ENCODE measurements around the gene CCNJL. TPM values are rescaled to one million over a fixed set of nuclear protein-coding genes. Genes with fewer than 3 reads are reported as not detected.

Gene CCNJL
- total and polyA plus RNA-seq, 2 of the 8 experiments (the other 6 are each of a cell fraction or from before 2014, with no cell fraction given) = 34.6 to 44.7 TPM

DNA sequence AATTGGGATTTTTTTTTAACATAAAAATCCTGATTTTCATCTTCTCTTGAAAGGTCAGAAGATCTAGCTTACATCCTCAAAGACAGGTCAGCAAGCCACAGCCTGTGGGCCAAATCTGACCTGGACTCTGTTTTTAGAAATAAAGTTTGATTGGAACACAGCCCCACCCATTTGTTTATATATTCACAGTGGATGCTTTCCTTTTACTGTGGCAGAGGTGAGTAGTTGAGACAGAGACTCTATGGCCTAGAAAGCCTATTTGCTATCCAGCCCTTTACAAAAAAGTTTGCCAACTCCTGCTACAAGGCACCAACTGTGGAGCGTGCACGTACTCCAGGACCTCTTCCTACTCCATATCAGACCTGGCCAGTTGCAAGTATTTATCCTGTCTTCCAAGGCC, 13.4 kb upstream of the CCNJL start (continued):
- TF ChIP-seq, protein P1, sequence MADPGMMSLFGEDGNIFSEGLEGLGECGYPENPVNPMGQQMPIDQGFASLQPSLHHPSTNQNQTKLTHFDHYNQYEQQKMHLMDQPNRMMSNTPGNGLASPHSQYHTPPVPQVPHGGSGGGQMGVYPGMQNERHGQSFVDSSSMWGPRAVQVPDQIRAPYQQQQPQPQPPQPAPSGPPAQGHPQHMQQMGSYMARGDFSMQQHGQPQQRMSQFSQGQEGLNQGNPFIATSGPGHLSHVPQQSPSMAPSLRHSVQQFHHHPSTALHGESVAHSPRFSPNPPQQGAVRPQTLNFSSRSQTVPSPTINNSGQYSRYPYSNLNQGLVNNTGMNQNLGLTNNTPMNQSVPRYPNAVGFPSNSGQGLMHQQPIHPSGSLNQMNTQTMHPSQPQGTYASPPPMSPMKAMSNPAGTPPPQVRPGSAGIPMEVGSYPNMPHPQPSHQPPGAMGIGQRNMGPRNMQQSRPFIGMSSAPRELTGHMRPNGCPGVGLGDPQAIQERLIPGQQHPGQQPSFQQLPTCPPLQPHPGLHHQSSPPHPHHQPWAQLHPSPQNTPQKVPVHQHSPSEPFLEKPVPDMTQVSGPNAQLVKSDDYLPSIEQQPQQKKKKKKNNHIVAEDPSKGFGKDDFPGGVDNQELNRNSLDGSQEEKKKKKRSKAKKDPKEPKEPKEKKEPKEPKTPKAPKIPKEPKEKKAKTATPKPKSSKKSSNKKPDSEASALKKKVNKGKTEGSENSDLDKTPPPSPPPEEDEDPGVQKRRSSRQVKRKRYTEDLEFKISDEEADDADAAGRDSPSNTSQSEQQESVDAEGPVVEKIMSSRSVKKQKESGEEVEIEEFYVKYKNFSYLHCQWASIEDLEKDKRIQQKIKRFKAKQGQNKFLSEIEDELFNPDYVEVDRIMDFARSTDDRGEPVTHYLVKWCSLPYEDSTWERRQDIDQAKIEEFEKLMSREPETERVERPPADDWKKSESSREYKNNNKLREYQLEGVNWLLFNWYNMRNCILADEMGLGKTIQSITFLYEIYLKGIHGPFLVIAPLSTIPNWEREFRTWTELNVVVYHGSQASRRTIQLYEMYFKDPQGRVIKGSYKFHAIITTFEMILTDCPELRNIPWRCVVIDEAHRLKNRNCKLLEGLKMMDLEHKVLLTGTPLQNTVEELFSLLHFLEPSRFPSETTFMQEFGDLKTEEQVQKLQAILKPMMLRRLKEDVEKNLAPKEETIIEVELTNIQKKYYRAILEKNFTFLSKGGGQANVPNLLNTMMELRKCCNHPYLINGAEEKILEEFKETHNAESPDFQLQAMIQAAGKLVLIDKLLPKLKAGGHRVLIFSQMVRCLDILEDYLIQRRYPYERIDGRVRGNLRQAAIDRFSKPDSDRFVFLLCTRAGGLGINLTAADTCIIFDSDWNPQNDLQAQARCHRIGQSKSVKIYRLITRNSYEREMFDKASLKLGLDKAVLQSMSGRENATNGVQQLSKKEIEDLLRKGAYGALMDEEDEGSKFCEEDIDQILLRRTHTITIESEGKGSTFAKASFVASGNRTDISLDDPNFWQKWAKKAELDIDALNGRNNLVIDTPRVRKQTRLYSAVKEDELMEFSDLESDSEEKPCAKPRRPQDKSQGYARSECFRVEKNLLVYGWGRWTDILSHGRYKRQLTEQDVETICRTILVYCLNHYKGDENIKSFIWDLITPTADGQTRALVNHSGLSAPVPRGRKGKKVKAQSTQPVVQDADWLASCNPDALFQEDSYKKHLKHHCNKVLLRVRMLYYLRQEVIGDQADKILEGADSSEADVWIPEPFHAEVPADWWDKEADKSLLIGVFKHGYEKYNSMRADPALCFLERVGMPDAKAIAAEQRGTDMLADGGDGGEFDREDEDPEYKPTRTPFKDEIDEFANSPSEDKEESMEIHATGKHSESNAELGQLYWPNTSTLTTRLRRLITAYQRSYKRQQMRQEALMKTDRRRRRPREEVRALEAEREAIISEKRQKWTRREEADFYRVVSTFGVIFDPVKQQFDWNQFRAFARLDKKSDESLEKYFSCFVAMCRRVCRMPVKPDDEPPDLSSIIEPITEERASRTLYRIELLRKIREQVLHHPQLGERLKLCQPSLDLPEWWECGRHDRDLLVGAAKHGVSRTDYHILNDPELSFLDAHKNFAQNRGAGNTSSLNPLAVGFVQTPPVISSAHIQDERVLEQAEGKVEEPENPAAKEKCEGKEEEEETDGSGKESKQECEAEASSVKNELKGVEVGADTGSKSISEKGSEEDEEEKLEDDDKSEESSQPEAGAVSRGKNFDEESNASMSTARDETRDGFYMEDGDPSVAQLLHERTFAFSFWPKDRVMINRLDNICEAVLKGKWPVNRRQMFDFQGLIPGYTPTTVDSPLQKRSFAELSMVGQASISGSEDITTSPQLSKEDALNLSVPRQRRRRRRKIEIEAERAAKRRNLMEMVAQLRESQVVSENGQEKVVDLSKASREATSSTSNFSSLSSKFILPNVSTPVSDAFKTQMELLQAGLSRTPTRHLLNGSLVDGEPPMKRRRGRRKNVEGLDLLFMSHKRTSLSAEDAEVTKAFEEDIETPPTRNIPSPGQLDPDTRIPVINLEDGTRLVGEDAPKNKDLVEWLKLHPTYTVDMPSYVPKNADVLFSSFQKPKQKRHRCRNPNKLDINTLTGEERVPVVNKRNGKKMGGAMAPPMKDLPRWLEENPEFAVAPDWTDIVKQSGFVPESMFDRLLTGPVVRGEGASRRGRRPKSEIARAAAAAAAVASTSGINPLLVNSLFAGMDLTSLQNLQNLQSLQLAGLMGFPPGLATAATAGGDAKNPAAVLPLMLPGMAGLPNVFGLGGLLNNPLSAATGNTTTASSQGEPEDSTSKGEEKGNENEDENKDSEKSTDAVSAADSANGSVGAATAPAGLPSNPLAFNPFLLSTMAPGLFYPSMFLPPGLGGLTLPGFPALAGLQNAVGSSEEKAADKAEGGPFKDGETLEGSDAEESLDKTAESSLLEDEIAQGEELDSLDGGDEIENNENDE (IDR thresholded peaks at IDR 0.05; ENCODE audit: insufficient replicate concordance, low read length) = no peak
- TF ChIP-seq FOSL1 (IDR thresholded peaks at IDR 0.05; ENCODE audit: insufficient read depth, low read depth, low read length) = no peak
- no peak for TF ChIP-seq RFX5 (IDR thresholded peaks at IDR 0.05; ENCODE audit: borderline replicate concordance, low read depth, low read length)
- TF ChIP-seq CEBPB (IDR thresholded peaks at IDR 0.05; ENCODE audit: low read depth, low read length) = no peak
- no peak for TF ChIP-seq RNF2 (IDR thresholded peaks at IDR 0.05; ENCODE audit: borderline replicate concordance, low read depth, low read length, missing control alignments, poor library complexity, severe bottlenecking)
- no peak for TF ChIP-seq RAD21 (IDR thresholded peaks at IDR 0.05 in 1 of 2, conservative IDR thresholded peaks at IDR 0.05 in 1 of 2; ENCODE audit: low read depth in 2 of 2, low read length in 2 of 2)
- TF ChIP-seq BRCA1 (IDR thresholded peaks at IDR 0.05; ENCODE audit: low read depth, low read length) = no peak
- no peak for TF ChIP-seq POLR2AphosphoS5 (IDR thresholded peaks at IDR 0.05; ENCODE audit: low read depth, low read length)
- no peak for TF ChIP-seq SUZ12 (IDR thresholded peaks at IDR 0.05; ENCODE audit: low read length)
- no peak for TF ChIP-seq PHF8 (conservative IDR thresholded peaks at IDR 0.05; ENCODE audit: low read depth, low read length)
- no peak for TF ChIP-seq KDM1A (IDR thresholded peaks at IDR 0.05; ENCODE audit: borderline replicate concordance, low read length)

Measured in H1 (cell line).